H9 (cell line): ENCODE data around the gene PRDX3. TPM values are rescaled to one million over a fixed set of nuclear protein-coding genes. Genes with fewer than 3 reads are reported as not detected.
A peak's percentile ranks its signal among the peaks of the same experiment; 100 is the strongest.

Source experiments
- DNase-seq: peaks from one replicate; pipeline ENCODE4 v3.0.0-alpha.2; 2017
- H2AFZ ChIP-seq: one replicate; pipeline ENCODE4 v1.6.1; 2013; ENCODE audit warnings: mild to moderate bottlenecking, low read length, control low read depth, moderate library complexity
- H2AK5ac ChIP-seq: 2 replicates; pipeline ENCODE4 v1.6.1; 2013; ENCODE audit warnings: low read length, control low read depth, mixed read lengths; ENCODE audit not compliant: insufficient read length
- H2BK120ac ChIP-seq: one replicate; pipeline ENCODE4 v1.6.1; 2013; ENCODE audit warnings: low read depth, mild to moderate bottlenecking, low read length, control low read depth, inconsistent platforms; ENCODE audit not compliant: poor library complexity, severe bottlenecking
- H2BK12ac ChIP-seq: 2 replicates; pipeline ENCODE4 v1.6.1; 2013; ENCODE audit warnings: low read length, control low read depth, mixed read lengths, low read depth; ENCODE audit not compliant: insufficient read length
- H2BK15ac ChIP-seq: 2 replicates; pipeline ENCODE4 v1.6.1; 2013; ENCODE audit warnings: low read depth, low read length, control low read depth
- H2BK20ac ChIP-seq: one replicate; pipeline ENCODE4 v1.6.1; 2013; ENCODE audit warnings: low read depth, mild to moderate bottlenecking, low read length, control low read depth, inconsistent platforms; ENCODE audit not compliant: poor library complexity, severe bottlenecking
- H2BK5ac ChIP-seq: 2 replicates; pipeline ENCODE4 v1.6.1; 2013; ENCODE audit warnings: low read length, control low read depth, mixed read lengths; ENCODE audit not compliant: insufficient read length
- H3K14ac ChIP-seq: 2 replicates; pipeline ENCODE4 v1.6.1; 2013; ENCODE audit warnings: low read length, control low read depth; ENCODE audit not compliant: insufficient read depth
- H3K18ac ChIP-seq: 2 replicates; pipeline ENCODE4 v1.6.1; 2013; ENCODE audit warnings: low read depth, mild to moderate bottlenecking, mixed read lengths, low read length, control low read depth; ENCODE audit not compliant: insufficient read length
- H3K23ac ChIP-seq: 2 replicates; pipeline ENCODE4 v1.6.1; 2013; ENCODE audit warnings: low read length, control low read depth, mixed read lengths, low read depth; ENCODE audit not compliant: insufficient read length
- H3K23me2 ChIP-seq: 2 replicates; pipeline ENCODE4 v1.6.1; 2013; ENCODE audit warnings: low read depth, mild to moderate bottlenecking, mixed read lengths, low read length, control low read depth; ENCODE audit not compliant: insufficient read length, poor library complexity, severe bottlenecking
- H3K27ac ChIP-seq: 2 replicates; pipeline ENCODE4 v1.5.1; 2013; ENCODE audit warnings: low read length, control low read depth, mixed read lengths, low read depth; ENCODE audit not compliant: insufficient read length
- H3K27me3 ChIP-seq: 2 replicates; pipeline ENCODE4 v1.6.1; 2013; ENCODE audit warnings: low read length, control low read depth, inconsistent platforms; ENCODE audit not compliant: insufficient read depth
- H3K4ac ChIP-seq: 2 replicates; pipeline ENCODE4 v1.6.1; 2013; ENCODE audit warnings: low read depth, mild to moderate bottlenecking, control low read depth, inconsistent platforms, low read length, moderate library complexity
- H3K4me1 ChIP-seq: 2 replicates; pipeline ENCODE4 v1.6.1; 2013; ENCODE audit warnings: low read length, control low read depth, inconsistent platforms; ENCODE audit not compliant: insufficient read depth
- H3K4me2 ChIP-seq: 2 replicates; pipeline ENCODE4 v1.6.1; 2013; ENCODE audit warnings: low read length, control low read depth, mixed read lengths; ENCODE audit not compliant: insufficient read length, insufficient read depth
- H3K56ac ChIP-seq: 2 replicates; pipeline ENCODE4 v1.6.1; 2013; ENCODE audit warnings: low read depth, mild to moderate bottlenecking, mixed read lengths, low read length, control low read depth; ENCODE audit not compliant: insufficient read length
- H3K79me1 ChIP-seq: 2 replicates; pipeline ENCODE4 v1.6.1; 2013; ENCODE audit warnings: low read depth, mild to moderate bottlenecking, moderate library complexity, low read length, control low read depth, inconsistent platforms; ENCODE audit not compliant: insufficient read depth, poor library complexity, severe bottlenecking
- H3K79me2 ChIP-seq: 2 replicates; pipeline ENCODE4 v1.6.1; 2013; ENCODE audit warnings: low read length, control low read depth, inconsistent platforms; ENCODE audit not compliant: insufficient read depth
- H3K9ac ChIP-seq: 2 replicates; pipeline ENCODE4 v1.6.1; 2013; ENCODE audit warnings: low read length, control low read depth, mixed read lengths; ENCODE audit not compliant: insufficient read length; ENCODE audit errors: extremely low read depth
- H3K9me3 ChIP-seq: one replicate; pipeline ENCODE4 v1.6.1; 2013; ENCODE audit warnings: low read depth, low read length, inconsistent platforms; ENCODE audit not compliant: control insufficient read depth
- H3T11ph ChIP-seq: one replicate; pipeline ENCODE4 v1.6.1; 2013; ENCODE audit warnings: mild to moderate bottlenecking, low read length, control low read depth, inconsistent platforms
- H4K20me1 ChIP-seq: one replicate; pipeline ENCODE4 v1.6.1; 2013; ENCODE audit not compliant: control insufficient read depth, insufficient read length, insufficient read depth
- H4K5ac ChIP-seq: 2 replicates; pipeline ENCODE4 v1.6.1; 2013; ENCODE audit warnings: low read depth, mild to moderate bottlenecking, mixed read lengths, low read length, control low read depth; ENCODE audit not compliant: insufficient read length
- H4K8ac ChIP-seq: replicated peaks from 2 replicates; pipeline ENCODE4 v1.6.1; 2013; ENCODE audit warnings: low read length, control low read depth, mixed read lengths, low read depth; ENCODE audit not compliant: insufficient read length
- H4K91ac ChIP-seq: 2 replicates; pipeline ENCODE4 v1.6.1; 2013; ENCODE audit warnings: low read depth, mild to moderate bottlenecking, moderate library complexity, mixed read lengths, low read length, control low read depth; ENCODE audit not compliant: insufficient read length
- H3K27ac Mint-ChIP-seq, 3 experiments: 2 replicates in 2 of 3; 3 replicates in 1 of 3; pipeline ENCODE4 v1.8.0; 2020 to 2021; ENCODE audit warnings: mixed read lengths in 3 of 3, mild to moderate bottlenecking in 1 of 3, moderate library complexity in 1 of 3
- H3K27me3 Mint-ChIP-seq: 2 replicates; pipeline ENCODE4 v1.8.0; 2021; ENCODE audit warnings: low read depth, mild to moderate bottlenecking, moderate library complexity, mixed read lengths
- H3K36me3 Mint-ChIP-seq, 3 experiments: 2 replicates in 2 of 3; 3 replicates in 1 of 3; pipeline ENCODE4 v1.8.0; 2020 to 2021; ENCODE audit warnings: low read depth in 3 of 3, mixed read lengths in 3 of 3; ENCODE audit not compliant: insufficient read depth in 1 of 3
- H3K4me1 Mint-ChIP-seq, 2 experiments: 2 replicates each; pipeline ENCODE4 v1.8.0; 2020; ENCODE audit warnings: mixed read lengths in 2 of 2
- H3K4me3 Mint-ChIP-seq, 2 experiments: 2 replicates in 1 of 2; 3 replicates in 1 of 2; pipeline ENCODE4 v1.8.0; 2020 to 2021; ENCODE audit warnings: mild to moderate bottlenecking in 2 of 2, mixed read lengths in 2 of 2, moderate library complexity in 1 of 2
- H3K9me3 Mint-ChIP-seq, 2 experiments: 2 replicates in 1 of 2; 3 replicates in 1 of 2; pipeline ENCODE4 v1.8.0; 2020; ENCODE audit warnings: mild to moderate bottlenecking in 2 of 2, mixed read lengths in 2 of 2, moderate library complexity in 1 of 2
- CTCF ChIP-seq: fragments of 200-600 bp; sonication (generic); conservative IDR thresholded peaks from 3 replicates; pipeline ENCODE4 v1.8.0; 2021; ENCODE audit warnings: antibody characterized with exemption, mild to moderate bottlenecking
- WGBS: extraction: QIAGEN DNeasy Blood & Tissue Kit; methylation state at CpG from one replicate; pipeline ENCODE4 v1.1.7; 2013; ENCODE audit warnings: missing lambda C conversion rate, low lambda C conversion rate, mixed read lengths; ENCODE audit not compliant: insufficient read length; ENCODE audit errors: extremely low coverage; 5-methylcytosine and 5-hydroxymethylcytosine counted together
- total RNA-seq: library from RNA; stranded (reverse); gene quantifications from 2 replicates; pipeline ENCODE4 v1.2.1, GENCODE V29; 2021

Gene PRDX3
- total RNA-seq, 1 experiment from 2014 or later: 181 TPM

GRCh38 chr10:119149729-119150128, 28.9 kb downstream of the PRDX3 start:
- H3K27ac ChIP-seq: no peak overlapping the region
- no peak overlapping the region for H4K8ac ChIP-seq
- H3K18ac ChIP-seq: no peak overlapping the region
- H3K9me3 ChIP-seq: no peaks in the 10 kb centered on the region
- no peaks in the 10 kb centered on the region for H3K4me1 Mint-ChIP-seq
- H3K27me3 Mint-ChIP-seq: no peaks in the 10 kb centered on the region
- H3K79me2 ChIP-seq: no peaks in the 10 kb centered on the region
- no peak overlapping the region for H3K4ac ChIP-seq
- no CpG with 5 or more reads among the region's 13 CpGs for WGBS
- H3K14ac ChIP-seq: no peak overlapping the region
- H2BK12ac ChIP-seq: no peak overlapping the region
- H2BK5ac ChIP-seq: no peak overlapping the region
- no peak overlapping the region for H3K4me3 Mint-ChIP-seq
- peaks cover 11 to 44% (median 29%) of the 10 kb centered on the region in 3 experiments for H3K36me3 Mint-ChIP-seq
- no peak overlapping the region for H2BK20ac ChIP-seq
- H3K23me2 ChIP-seq: no peaks in the 10 kb centered on the region
- H3K23ac ChIP-seq: no peak overlapping the region
- TF ChIP-seq CTCF: peak; percentile 50
- H3K4me2 ChIP-seq: no peak overlapping the region
- DNase-seq: no peak
- H4K5ac ChIP-seq: no peak overlapping the region
- H2AK5ac ChIP-seq: no peak overlapping the region
- no peaks in the 10 kb centered on the region for H3K27me3 ChIP-seq
- H3K79me1 ChIP-seq: no peaks in the 10 kb centered on the region
- no peak overlapping the region for H2AFZ ChIP-seq
- H3K27ac Mint-ChIP-seq: no peak overlapping the region
- H3K9ac ChIP-seq: no peak overlapping the region
- H3K4me1 ChIP-seq: no peaks in the 10 kb centered on the region
- H3T11ph ChIP-seq: no peak overlapping the region
- no peak overlapping the region for H2BK15ac ChIP-seq
- no peaks in the 10 kb centered on the region for H4K20me1 ChIP-seq
- no peak overlapping the region for H2BK120ac ChIP-seq
- no peaks in the 10 kb centered on the region; a peak in 1 of 5 replicates for H3K9me3 Mint-ChIP-seq
- no peak overlapping the region for H3K56ac ChIP-seq
- no peak overlapping the region for H4K91ac ChIP-seq
